Thyroid gland (tissue), 4 donors: ENCODE data around the gene RARRES1. TPM values are rescaled to one million over a fixed set of nuclear protein-coding genes. Genes with fewer than 3 reads are reported as not detected.

Experiments used
- DNase-seq, 2 donors: peaks; one replicate each; pipeline ENCODE4 v3.0.0-alpha.2; 2019
- H3K27ac ChIP-seq, 3 donors: fragments of 200-600 bp; sonication (generic); 1 replicate in 2 of 3; 2 replicates in 1 of 3; pipeline ENCODE4 v1.5.1; 2016 to 2019; ENCODE audit warnings: mild to moderate bottlenecking in 1 of 3, moderate library complexity in 1 of 3
- H3K27me3 ChIP-seq: fragments of 200-600 bp; sonication (generic); one replicate; pipeline ENCODE4 v1.5.1; 2019
- H3K36me3 ChIP-seq, 2 donors: fragments of 200-600 bp; sonication (generic); one replicate each; pipeline ENCODE4 v1.5.1; 2016 to 2019
- H3K4me1 ChIP-seq, 2 donors: fragments of 200-600 bp; sonication (generic); one replicate each; pipeline ENCODE4 v1.5.1; 2017 to 2019
- H3K4me3 ChIP-seq, 3 donors: fragments of 200-600 bp; sonication (generic); replicated peaks in 1 of 3; 1 replicate in 2 of 3; 2 replicates in 1 of 3; pipeline ENCODE4 v1.5.1; 2016; ENCODE audit warnings: mild to moderate bottlenecking in 1 of 3
- H3K9me3 ChIP-seq: fragments of 200-600 bp; sonication (generic); one replicate; pipeline ENCODE4 v1.5.1; 2017
- CTCF ChIP-seq, 6 experiments: fragments of 200-600 bp in 3 of 6; fragments of 450-650 bp in 3 of 6; sonication (generic) in 3 of 6; IDR thresholded peaks; one replicate each; pipeline ENCODE4 v1.5.1; 2016 to 2019; ENCODE audit warnings: antibody characterized with exemption in 6 of 6, mild to moderate bottlenecking in 2 of 6, inconsistent platforms in 1 of 6, moderate library complexity in 1 of 6
- POLR2A ChIP-seq, 2 donors: fragments of 450-650 bp; IDR thresholded peaks; one replicate each; pipeline ENCODE4 v1.6.1; 2017; ENCODE audit warnings: antibody characterized with exemption in 2 of 2, mild to moderate bottlenecking in 2 of 2, moderate library complexity in 1 of 2
- WGBS, 2 donors: methylation state at CpG; one replicate each; pipeline ENCODE4 v1.1.5; 2017; 5-methylcytosine and 5-hydroxymethylcytosine counted together
- intact Hi-C: fragments of 100-400 bp; cut with DNase I; formaldehyde crosslinking; loops from one replicate; pipeline ENCODE4 v1.15.1; 2023
- total RNA-seq, 4 donors: library from RNA; depleted of rRNA; stranded (reverse); fragments of >200 nt; gene quantifications; one replicate each; pipeline ENCODE4 v1.2.3, GENCODE V29; 2016

The RARRES1 gene
- total RNA-seq, 4 donors from 2014 or later = 4.8 to 394 (median 21.4) TPM

- 92 to 95% methylated on average over 2 of the region's 2 CpGs for WGBS, 2 donors
- TF ChIP-seq CTCF (IDR thresholded peaks at IDR 0.05) (no peak), POLR2A (IDR thresholded peaks at IDR 0.05) (no peak)
These were observed 5.2 kb upstream of the RARRES1 start for GRCh38 chr3:158737410-158737809.

DNA sequence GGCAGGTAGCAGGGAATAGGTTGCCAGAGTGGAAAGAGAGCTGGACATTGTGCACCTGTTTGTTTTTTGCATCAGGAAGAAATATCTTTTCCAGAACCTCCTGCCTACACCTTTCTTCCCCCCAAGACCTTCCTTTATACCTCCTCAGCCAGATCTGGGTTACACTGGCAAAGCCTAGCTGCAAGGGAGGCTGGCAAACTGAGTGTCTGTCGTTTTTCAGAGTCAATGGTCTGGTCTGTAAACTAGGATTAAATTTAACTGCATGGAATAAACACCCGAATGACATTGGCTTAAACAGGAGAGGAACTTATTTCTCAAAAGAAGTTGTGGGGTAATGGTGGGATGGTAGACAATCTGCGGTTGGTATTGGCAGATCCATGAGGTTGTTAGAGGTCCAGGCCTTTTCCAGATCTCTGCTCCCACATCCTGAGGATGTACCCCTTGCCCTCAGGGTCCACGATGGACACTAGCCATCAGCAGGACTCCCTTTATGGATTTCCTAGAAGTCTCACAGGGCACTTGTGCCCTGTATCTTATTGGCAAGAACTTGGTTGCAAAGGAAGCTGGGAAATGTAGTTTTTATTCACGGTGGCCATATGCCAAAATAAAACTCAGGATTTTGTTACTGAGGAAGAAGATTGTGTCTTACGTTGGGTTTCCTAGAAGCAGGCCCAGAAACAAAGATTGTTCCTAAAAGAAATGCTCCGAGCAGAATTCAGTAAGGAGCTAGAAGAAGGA, 3.2 kb upstream of the RARRES1 start:
- peaks cover 4 to 12% of the 10 kb centered on the region in 2 donors for H3K4me1 ChIP-seq
- no peaks in the 10 kb centered on the region for H3K9me3 ChIP-seq
- WGBS, 2 donors = 84 to 91% methylated on average over 7 of the region's 7 CpGs
- intact Hi-C loops = no loop called here
- no peaks in the 10 kb centered on the region for H3K27me3 ChIP-seq
- no peak for TF ChIP-seq POLR2A (IDR thresholded peaks at IDR 0.05)
- TF ChIP-seq CTCF (IDR thresholded peaks at IDR 0.05) = no peak
- H3K36me3 ChIP-seq = no peaks in the 10 kb centered on the region
- H3K4me3 ChIP-seq = no peak overlapping the region
- H3K27ac ChIP-seq = no peak overlapping the region
- DNase-seq = no peak

More at GRCh38 chr3:158737410-158737809, 5.2 kb upstream of the RARRES1 start:
- no peak overlapping the region for H3K27ac ChIP-seq
- no peaks in the 10 kb centered on the region for H3K27me3 ChIP-seq
- no peaks in the 10 kb centered on the region for H3K36me3 ChIP-seq
- no peak for DNase-seq
- intact Hi-C loops = no loop called here
- no peak overlapping the region for H3K4me3 ChIP-seq
- no peaks in the 10 kb centered on the region for H3K9me3 ChIP-seq
- H3K4me1 ChIP-seq = peaks cover 0 to 4% of the 10 kb centered on the region in 2 donors

DNA sequence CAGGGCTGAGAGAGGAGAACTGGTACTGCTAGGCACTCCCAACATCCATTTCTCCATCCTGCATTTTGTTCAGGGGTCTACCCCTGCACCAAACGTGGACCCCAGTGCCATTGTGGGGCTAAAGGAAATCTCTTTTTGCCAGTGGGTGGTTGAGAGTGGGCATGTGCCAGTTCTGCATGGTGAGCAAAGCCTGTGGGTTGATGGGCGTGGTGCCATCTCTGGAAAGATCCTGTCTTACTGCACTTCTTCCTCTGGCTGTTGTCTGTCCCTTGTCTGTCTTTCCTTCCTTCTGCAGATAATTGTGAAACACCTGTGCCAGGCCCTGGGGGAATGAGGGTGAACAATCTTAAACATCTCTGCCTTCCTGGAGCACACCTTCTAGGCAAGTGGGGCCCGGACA, 1.4 kb upstream of the RARRES1 start:
- Histone ChIP-seq H3K27ac (no peak overlapping the region), H3K27me3 (no peaks in the 10 kb centered on the region), H3K9me3 (no peaks in the 10 kb centered on the region), H3K4me3 (no peak overlapping the region), H3K36me3 (no peaks in the 10 kb centered on the region), H3K4me1 (peaks cover 4 to 12% of the 10 kb centered on the region in 2 donors)
- TF ChIP-seq CTCF (IDR thresholded peaks at IDR 0.05) (no peak), POLR2A (IDR thresholded peaks at IDR 0.05) (no peak)
- WGBS, 2 donors = 90 to 92% methylated on average over 3 of the region's 3 CpGs
- intact Hi-C loops = no loop called here
- no peak for DNase-seq

DNA sequence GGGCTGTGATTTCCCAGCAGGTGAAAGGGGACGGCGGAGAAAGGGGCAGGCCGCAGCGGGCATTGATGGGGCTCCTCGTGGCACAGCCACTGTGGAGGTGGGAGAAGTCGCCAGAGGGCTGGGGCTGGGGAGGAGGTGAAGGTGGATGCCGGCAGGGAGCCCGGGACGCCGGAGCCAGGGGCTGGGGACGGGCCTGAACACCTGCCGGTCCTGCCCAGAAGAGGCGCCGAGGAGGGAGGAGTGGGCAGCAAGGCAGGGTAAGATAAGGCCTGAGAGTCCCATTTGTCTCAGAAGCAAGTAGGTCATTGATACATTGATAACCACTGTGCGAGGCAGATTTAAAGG, 571 bp upstream of the RARRES1 start:
- peak overlapping the region in 1 of 3 donors; percentile 59 for H3K27ac ChIP-seq
- no peaks in the 10 kb centered on the region for H3K27me3 ChIP-seq
- H3K36me3 ChIP-seq = no peaks in the 10 kb centered on the region
- H3K4me1 ChIP-seq = peaks cover 4 to 16% of the 10 kb centered on the region in 2 donors
- no peak for DNase-seq
- H3K4me3 ChIP-seq = no peak overlapping the region
- 65 to 66% methylated on average over 15 of the region's 15 CpGs for WGBS, 2 donors
- intact Hi-C loops = no loop called here
- TF ChIP-seq POLR2A (IDR thresholded peaks at IDR 0.05) (no peak), CTCF (IDR thresholded peaks at IDR 0.05) (no peak)
- H3K9me3 ChIP-seq = no peaks in the 10 kb centered on the region

DNA sequence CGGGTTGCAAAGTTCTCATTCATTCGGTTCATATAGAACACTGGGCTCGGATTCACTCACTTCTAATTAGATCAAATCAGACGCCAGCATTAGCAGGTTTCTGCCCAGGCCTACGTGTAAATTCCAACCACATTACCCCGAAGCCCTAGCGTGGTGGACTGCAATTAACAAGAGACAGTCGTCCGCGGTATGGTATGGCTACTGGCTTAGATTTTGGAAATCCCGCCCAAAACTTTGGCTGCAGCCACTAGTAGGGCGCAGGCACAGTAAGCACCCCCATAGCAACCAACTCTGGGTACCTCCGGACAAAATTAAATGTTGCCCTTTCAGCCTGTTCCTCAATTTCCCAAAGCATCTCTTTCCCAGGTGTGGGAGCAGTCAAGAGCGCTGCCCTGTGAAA, 771 bp downstream of the RARRES1 start:
- intact Hi-C loops = no loop called here
- no peak for DNase-seq
- WGBS, 2 donors = 57 to 65% methylated on average over 8 to 14 of the region's 14 CpGs
- Histone ChIP-seq H3K36me3 (no peaks in the 10 kb centered on the region), H3K4me1 (peaks cover 4 to 16% of the 10 kb centered on the region in 2 donors), H3K4me3 (peak overlapping the region; percentile 46 to 66 (median 63)), H3K27ac (peak overlapping the region in 1 of 3 donors; percentile 59), H3K9me3 (no peaks in the 10 kb centered on the region), H3K27me3 (no peaks in the 10 kb centered on the region)
- TF ChIP-seq CTCF (IDR thresholded peaks at IDR 0.05) (no peak), POLR2A (IDR thresholded peaks at IDR 0.05) (no peak)
